Measurements from ENCODE around the gene PDXK.

The PDXK gene

DNA sequence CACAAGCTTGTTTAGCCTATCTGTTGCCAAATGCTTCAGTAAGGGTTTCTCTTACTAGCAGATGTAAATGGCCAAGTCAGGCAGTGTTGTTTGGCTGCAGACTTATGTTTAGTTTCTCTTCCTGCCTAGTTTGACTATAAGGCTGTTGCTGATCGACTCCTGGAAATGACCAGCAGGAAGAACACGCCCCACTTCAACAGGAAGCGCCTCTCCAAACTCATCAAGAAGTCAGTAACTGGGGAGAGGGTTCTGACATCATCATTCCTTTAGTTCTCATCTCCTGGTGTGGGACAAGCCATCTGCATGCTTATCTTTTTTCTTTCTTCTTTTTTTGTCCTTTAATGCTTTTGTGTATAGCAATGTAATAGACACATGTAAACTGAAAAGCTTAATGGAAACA lies 34.5 kb upstream of the PDXK start:
- no peak for DNase-seq (ENCODE audit: low read depth)
- no peak overlapping the region for H3K4me3 ChIP-seq (ENCODE audit: low read length)
- TF ChIP-seq, protein P1, sequence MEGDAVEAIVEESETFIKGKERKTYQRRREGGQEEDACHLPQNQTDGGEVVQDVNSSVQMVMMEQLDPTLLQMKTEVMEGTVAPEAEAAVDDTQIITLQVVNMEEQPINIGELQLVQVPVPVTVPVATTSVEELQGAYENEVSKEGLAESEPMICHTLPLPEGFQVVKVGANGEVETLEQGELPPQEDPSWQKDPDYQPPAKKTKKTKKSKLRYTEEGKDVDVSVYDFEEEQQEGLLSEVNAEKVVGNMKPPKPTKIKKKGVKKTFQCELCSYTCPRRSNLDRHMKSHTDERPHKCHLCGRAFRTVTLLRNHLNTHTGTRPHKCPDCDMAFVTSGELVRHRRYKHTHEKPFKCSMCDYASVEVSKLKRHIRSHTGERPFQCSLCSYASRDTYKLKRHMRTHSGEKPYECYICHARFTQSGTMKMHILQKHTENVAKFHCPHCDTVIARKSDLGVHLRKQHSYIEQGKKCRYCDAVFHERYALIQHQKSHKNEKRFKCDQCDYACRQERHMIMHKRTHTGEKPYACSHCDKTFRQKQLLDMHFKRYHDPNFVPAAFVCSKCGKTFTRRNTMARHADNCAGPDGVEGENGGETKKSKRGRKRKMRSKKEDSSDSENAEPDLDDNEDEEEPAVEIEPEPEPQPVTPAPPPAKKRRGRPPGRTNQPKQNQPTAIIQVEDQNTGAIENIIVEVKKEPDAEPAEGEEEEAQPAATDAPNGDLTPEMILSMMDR (IDR thresholded peaks at IDR 0.05; ENCODE audit: insufficient read depth, low read depth, low read length, missing control alignments): no peak

DNA sequence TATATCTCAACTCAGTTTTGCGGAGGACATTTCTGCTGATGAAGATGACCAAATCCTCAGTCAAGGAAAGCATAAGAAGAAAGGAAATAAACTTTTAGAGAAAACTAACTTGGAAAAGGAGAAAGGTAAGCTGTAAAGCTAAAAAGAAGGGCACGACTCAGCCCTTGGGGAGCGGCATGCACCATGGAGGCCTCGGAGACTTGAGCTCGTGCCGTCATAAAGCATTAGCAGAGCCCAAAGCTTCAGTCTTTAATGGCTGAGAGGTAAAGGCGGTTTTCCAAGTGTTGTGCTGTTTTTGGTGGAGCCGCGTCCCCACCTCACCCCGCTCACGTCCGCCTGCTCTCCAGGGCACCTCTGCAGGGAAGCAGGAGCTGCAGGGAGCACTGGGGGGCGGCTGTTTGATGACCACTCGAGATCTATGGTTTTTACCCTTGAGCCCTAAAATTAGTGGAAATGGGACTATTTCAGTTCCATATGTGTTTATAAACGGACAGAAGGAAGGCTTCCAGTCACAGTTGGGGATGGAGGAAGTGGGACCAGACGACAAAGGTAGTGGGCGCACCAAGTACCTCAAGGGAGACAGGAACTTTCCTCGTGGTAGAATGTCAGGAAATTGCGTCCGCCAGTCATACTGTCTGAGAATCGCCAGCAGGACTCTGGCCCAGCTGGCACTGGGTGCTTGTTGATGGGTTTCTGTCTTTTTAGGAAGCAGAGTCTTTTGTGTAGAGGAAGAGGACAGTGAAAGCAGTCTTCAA lies 31.9 kb upstream of the PDXK start:
- no peak for DNase-seq (ENCODE audit: low read depth)
- TF ChIP-seq, protein P1 (IDR thresholded peaks at IDR 0.05; ENCODE audit: insufficient read depth, low read depth, low read length, missing control alignments): no peak

DNA sequence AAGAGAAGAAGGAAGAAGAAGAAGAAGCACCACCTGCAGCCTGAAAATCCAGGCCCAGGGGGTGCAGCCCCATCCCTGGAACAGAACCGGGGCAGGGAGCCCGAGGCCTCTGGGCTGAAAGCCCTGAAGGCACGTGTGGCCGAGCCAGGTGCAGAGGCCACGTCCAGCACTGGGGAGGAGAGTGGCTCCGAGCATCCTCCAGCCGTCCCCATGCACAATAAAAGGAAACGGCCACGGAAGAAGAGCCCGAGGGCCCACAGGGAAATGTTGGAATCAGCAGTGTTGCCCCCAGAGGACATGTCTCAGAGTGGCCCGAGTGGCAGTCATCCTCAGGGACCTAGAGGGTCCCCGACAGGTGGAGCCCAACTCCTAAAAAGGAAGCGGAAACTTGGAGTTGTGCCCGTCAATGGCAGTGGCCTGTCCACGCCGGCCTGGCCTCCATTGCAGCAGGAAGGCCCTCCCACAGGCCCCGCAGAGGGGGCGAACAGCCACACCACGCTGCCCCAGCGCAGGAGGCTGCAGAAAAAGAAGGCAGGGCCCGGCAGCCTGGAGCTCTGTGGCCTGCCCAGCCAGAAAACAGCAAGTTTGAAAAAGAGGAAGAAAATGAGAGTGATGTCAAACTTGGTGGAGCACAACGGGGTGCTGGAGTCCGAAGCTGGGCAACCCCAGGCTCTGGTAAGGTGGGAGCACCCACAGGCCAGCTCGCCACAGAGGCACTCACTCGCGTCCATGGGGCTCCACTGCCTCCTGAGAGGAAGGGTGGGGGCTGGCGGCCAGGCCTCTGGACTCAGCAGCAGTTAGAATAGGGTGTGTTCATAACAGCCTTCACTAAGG lies 31.1 kb upstream of the PDXK start:
- TF ChIP-seq, protein P1 (IDR thresholded peaks at IDR 0.05; ENCODE audit: insufficient read depth, low read depth, low read length, missing control alignments): no peak
- no peak for DNase-seq (ENCODE audit: low read depth)
- H3K4me3 ChIP-seq (ENCODE audit: low read length): no peak overlapping the region

More for the DNA sequence above, 31.9 kb upstream of the PDXK start:
- H3K4me3 ChIP-seq (ENCODE audit: low read length): no peak overlapping the region

DNA sequence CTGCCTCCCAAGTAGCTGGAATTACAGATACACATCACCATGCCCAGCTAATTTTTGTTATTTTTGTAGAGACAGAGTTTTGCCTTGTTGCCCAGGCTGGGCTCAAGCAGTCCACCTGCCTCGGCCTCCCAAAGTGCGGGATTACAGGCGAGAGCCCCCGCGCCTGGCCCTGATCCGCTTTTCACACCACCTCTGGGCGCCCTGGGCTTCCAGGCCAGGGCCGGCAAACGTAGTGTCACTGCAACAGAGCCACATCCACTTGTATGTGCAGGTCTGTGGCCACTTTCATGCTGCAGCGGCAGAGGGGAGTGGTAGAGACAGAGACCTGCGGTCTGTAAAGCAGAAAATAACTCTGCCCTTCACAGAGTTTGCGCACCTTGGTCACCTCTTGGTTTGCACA lies 30.0 kb upstream of the PDXK start:
- no peak for DNase-seq (ENCODE audit: low read depth)
- TF ChIP-seq, protein P1 (IDR thresholded peaks at IDR 0.05; ENCODE audit: insufficient read depth, low read depth, low read length, missing control alignments): no peak
- H3K4me3 ChIP-seq (ENCODE audit: low read length): no peak overlapping the region

DNA sequence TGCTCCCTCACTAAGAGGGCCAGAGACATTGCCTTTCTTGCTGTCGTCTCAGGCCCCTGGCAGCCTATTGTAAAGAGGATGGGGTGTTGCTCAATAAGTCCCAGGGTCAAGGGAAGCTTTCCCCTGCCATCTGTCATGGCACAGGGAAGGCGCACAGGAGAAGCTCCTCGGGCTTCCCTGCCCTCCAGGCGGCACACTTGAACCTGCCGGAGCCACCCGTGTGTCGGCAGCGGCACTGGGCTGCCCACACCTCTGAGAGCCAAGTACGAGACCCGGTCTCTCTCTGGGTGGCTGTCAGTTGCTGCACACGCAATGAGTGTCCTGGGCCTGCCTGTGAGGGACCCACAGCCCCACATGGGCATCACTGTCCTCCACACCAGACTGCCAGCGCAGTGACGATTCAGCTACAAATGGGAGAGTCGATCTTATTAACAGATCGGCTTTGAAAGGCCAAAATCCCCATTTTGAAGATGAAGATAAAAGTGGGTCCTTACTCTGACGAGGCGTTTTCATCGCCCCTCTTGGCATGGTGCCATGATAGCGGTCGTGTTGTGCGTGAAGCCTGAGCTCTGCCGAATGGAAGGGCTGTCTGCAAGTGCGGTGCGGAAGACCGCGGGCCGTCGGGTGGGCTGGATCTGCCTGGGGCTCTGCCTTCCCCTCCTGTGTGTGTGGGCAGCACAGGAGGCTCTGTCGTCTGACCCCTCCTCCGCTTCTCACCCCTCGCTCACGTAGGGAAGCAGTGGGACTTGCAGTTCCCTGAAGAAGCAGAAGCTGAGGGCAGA lies 29.2 kb upstream of the PDXK start:
- no peak for DNase-seq (ENCODE audit: low read depth)
- H3K4me3 ChIP-seq (ENCODE audit: low read length): no peak overlapping the region
- TF ChIP-seq, protein P1 (IDR thresholded peaks at IDR 0.05; ENCODE audit: insufficient read depth, low read depth, low read length, missing control alignments): no peak

DNA sequence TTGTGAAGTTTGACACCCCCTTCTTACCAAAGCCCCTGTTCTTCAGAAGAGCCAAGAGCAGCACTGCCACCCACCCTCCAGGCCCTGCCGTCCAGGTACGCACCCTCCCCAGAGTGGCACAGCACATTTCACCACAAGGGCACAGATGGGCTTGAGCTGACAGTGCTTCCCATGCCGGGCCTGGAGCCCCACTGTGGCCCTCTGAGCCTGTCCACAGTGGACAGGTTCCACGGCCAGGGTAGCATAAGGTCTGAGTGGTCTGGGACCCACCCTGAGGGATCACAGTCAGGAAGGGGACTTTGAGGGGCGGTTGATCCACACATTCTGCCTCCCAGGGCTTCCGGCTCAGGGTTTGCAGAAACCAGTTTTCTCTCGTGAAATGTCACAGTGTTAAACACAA lies 28.6 kb upstream of the PDXK start:
- DNase-seq (ENCODE audit: low read depth): no peak
- H3K4me3 ChIP-seq (ENCODE audit: low read length): no peak overlapping the region
- TF ChIP-seq, protein P1 (IDR thresholded peaks at IDR 0.05; ENCODE audit: insufficient read depth, low read depth, low read length, missing control alignments): no peak
